ENCODE results near the gene CCNY.

Gene CCNY

GRCh38 chr10:35545079-35545657 is 208.9 kb downstream of the CCNY start:
- no peak overlapping the region for H3K4me3 ChIP-seq (ENCODE audit: low read depth, low read length)
- no peak for TF ChIP-seq CTCF (IDR thresholded peaks at IDR 0.05; ENCODE audit: control insufficient read depth, extremely low read depth, insufficient read depth)
- no peak for DNase-seq (ENCODE audit: low read depth)

GRCh38 chr10:35545878-35546590 is 209.7 kb downstream of the CCNY start:
- no peak for TF ChIP-seq CTCF (IDR thresholded peaks at IDR 0.05; ENCODE audit: control insufficient read depth, extremely low read depth, insufficient read depth)

GRCh38 chr10:35546824-35547225 is 210.5 kb downstream of the CCNY start:
- peak; percentile 35 for TF ChIP-seq CTCF (IDR thresholded peaks at IDR 0.05; ENCODE audit: control insufficient read depth, extremely low read depth, insufficient read depth)
- DNase-seq (ENCODE audit: low read depth) = peak; percentile 80
- no peak overlapping the region for H3K4me3 ChIP-seq (ENCODE audit: low read depth, low read length)

More at GRCh38 chr10:35545878-35546590, 209.7 kb downstream of the CCNY start:
- H3K4me3 ChIP-seq (ENCODE audit: low read depth, low read length) = no peak overlapping the region
- DNase-seq (ENCODE audit: low read depth) = no peak

GRCh38 chr10:35552650-35553342 is 216.5 kb downstream of the CCNY start:
- no peak for TF ChIP-seq CTCF (IDR thresholded peaks at IDR 0.05; ENCODE audit: control insufficient read depth, extremely low read depth, insufficient read depth)
- no peak overlapping the region for H3K4me3 ChIP-seq (ENCODE audit: low read depth, low read length)
- no peak for DNase-seq (ENCODE audit: low read depth)

- no peak for DNase-seq (ENCODE audit: low read depth)
- no peak for TF ChIP-seq CTCF (IDR thresholded peaks at IDR 0.05; ENCODE audit: control insufficient read depth, extremely low read depth, insufficient read depth)
- no peak overlapping the region for H3K4me3 ChIP-seq (ENCODE audit: low read depth, low read length)
Measured at GRCh38 chr10:35554036-35554435, 217.7 kb downstream of the CCNY start.

GRCh38 chr10:35554461-35555056 is 218.2 kb downstream of the CCNY start:
- no peak for TF ChIP-seq CTCF (IDR thresholded peaks at IDR 0.05; ENCODE audit: control insufficient read depth, extremely low read depth, insufficient read depth)
- H3K4me3 ChIP-seq (ENCODE audit: low read depth, low read length) = no peak overlapping the region

More at GRCh38 chr10:35554461-35555056, 218.2 kb downstream of the CCNY start:
- no peak for DNase-seq (ENCODE audit: low read depth)

Measured in LNCaP clone FGC (cell line).